Activated CD4-positive, CD25-positive, alpha-beta regulatory T cell treated with anti-CD3 and anti-CD28 coated beads, Interleukin-2, amount 50 U/mL, for 72 hours (primary cell): Measurements from ENCODE around the gene CRTC3.
"Not testable (repeated sequence)": the region's sequence is repeated elsewhere in the genome, so short reads cannot be mapped to it uniquely, and the experiment has no call there.

Experiments used
- DNase-seq: peaks from one replicate; pipeline ENCODE4 v3.0.0; 2021

The CRTC3 gene

GRCh38 chr15:90683371-90683770 lies 153.6 kb downstream of the CRTC3 start:
- DNase-seq = no peak

- no peak for DNase-seq
Measured at GRCh38 chr15:90683876-90684275, 154.2 kb downstream of the CRTC3 start.

- DNase-seq = no peak
Measured at GRCh38 chr15:90684281-90684680, 154.6 kb downstream of the CRTC3 start.

- no peak for DNase-seq
Measured at GRCh38 chr15:90685591-90686434, 156.1 kb downstream of the CRTC3 start.

- DNase-seq = no peak
Measured at GRCh38 chr15:90686435-90687218, 156.9 kb downstream of the CRTC3 start.

- DNase-seq = not testable (repeated sequence)
Measured at GRCh38 chr15:90689326-90689961, 159.7 kb downstream of the CRTC3 start.

- DNase-seq = no peak
Measured at GRCh38 chr15:90690585-90690984, 160.9 kb downstream of the CRTC3 start.

- DNase-seq = no peak
Measured at GRCh38 chr15:90691369-90691768, 161.6 kb downstream of the CRTC3 start.

- DNase-seq = no peak
Measured at GRCh38 chr15:90691982-90692773, 162.5 kb downstream of the CRTC3 start.
